Esophagus muscularis mucosa (tissue), 4 donors: Measurements from ENCODE around the gene HOXD9. TPM values are rescaled to one million over a fixed set of nuclear protein-coding genes. Genes with fewer than 3 reads are reported as not detected.
A peak's percentile ranks its signal among the peaks of the same experiment; 100 is the strongest.

Source experiments
- DNase-seq: peaks from one replicate; pipeline ENCODE4 v3.0.0-alpha.2; 2017; ENCODE audit errors: extremely low spot score
- H3K27ac ChIP-seq, 4 donors: fragments of 200-600 bp; sonication (generic); replicated peaks in 1 of 4; 1 replicate in 3 of 4; 2 replicates in 1 of 4; pipeline ENCODE4 v1.5.1; 2016 to 2019; ENCODE audit warnings: mild to moderate bottlenecking in 1 of 4
- H3K27me3 ChIP-seq, 4 donors: fragments of 200-600 bp; sonication (generic); one replicate each; pipeline versions ENCODE4 v1.5.1 to v1.6.0; 2016 to 2019
- H3K36me3 ChIP-seq, 4 donors: fragments of 200-600 bp; sonication (generic); one replicate each; pipeline ENCODE4 v1.5.1; 2016 to 2019
- H3K4me1 ChIP-seq, 4 donors: fragments of 200-600 bp; sonication (generic); one replicate each; pipeline ENCODE4 v1.5.1; 2016 to 2019
- H3K4me3 ChIP-seq, 4 donors: fragments of 200-600 bp; sonication (generic); 1 replicate in 2 of 4; 2 replicates in 2 of 4; pipeline ENCODE4 v1.5.1; 2016 to 2019; ENCODE audit warnings: mild to moderate bottlenecking in 4 of 4, moderate library complexity in 1 of 4
- H3K9me3 ChIP-seq, 4 donors: fragments of 200-600 bp; sonication (generic); 1 replicate in 3 of 4; 2 replicates in 1 of 4; pipeline ENCODE4 v1.5.1; 2016 to 2019
- CTCF ChIP-seq, 3 experiments: fragments of 200-600 bp in 2 of 3; fragments of 450-650 bp in 1 of 3; sonication (generic) in 2 of 3; IDR thresholded peaks; one replicate each; pipeline ENCODE4 v1.5.1; 2017 to 2019; ENCODE audit warnings: antibody characterized with exemption in 3 of 3, mild to moderate bottlenecking in 2 of 3, moderate library complexity in 1 of 3
- EP300 ChIP-seq: sonication (generic); formaldehyde crosslinking; IDR thresholded peaks from one replicate; pipeline ENCODE4 v1.6.1; 2017; ENCODE audit warnings: antibody characterized with exemption
- POLR2A ChIP-seq: fragments of 450-650 bp; IDR thresholded peaks from one replicate; pipeline ENCODE4 v1.6.1; 2017; ENCODE audit warnings: antibody characterized with exemption, moderate library complexity, mild to moderate bottlenecking, low read depth
- POLR2AphosphoS5 ChIP-seq, 2 donors: sonication (generic); formaldehyde crosslinking; IDR thresholded peaks; one replicate each; pipeline ENCODE4 v1.6.1; 2017; ENCODE audit warnings: antibody characterized with exemption in 2 of 2
- WGBS: methylation state at CpG from one replicate; pipeline ENCODE4 v1.1.5; 2018; 5-methylcytosine and 5-hydroxymethylcytosine counted together
- intact Hi-C: fragments of 100-400 bp; cut with DNase I; formaldehyde crosslinking; loops from one replicate; pipeline ENCODE4 v1.15.1; 2023
- total RNA-seq, 4 donors: library from RNA; depleted of rRNA; stranded (reverse); fragments of >200 nt; gene quantifications; one replicate each; pipeline versions ENCODE4 v1.1.0 to v1.2.1, GENCODE V29; 2016

The HOXD9 gene
- total RNA-seq: 1 to 10 TPM in 1 of 4 donors, under 1 TPM in 3; 0.83 to 2.2 (median 0.99) TPM

- Histone ChIP-seq H3K27me3 (peaks cover 10 to 100% (median 82%) of the 10 kb centered on the region in 4 donors), H3K9me3 (no peaks in the 10 kb centered on the region), H3K36me3 (no peaks in the 10 kb centered on the region), H3K4me1 (peaks cover 16 to 41% (median 28%) of the 10 kb centered on the region in 4 donors), H3K27ac (peak within 1 kb of the TSS in 3 of 4 donors; percentile 24 to 64 (median 44)), H3K4me3 (peak within 1 kb of the TSS; percentile 48 to 62 (median 50))
- intact Hi-C loops: no loop called here
- WGBS: 1% methylated on average over 21 of the region's 84 CpGs
- TF ChIP-seq CTCF (IDR thresholded peaks at IDR 0.05) (no peak), POLR2AphosphoS5 (IDR thresholded peaks at IDR 0.05) (peak; percentile 8 to 9), EP300 (no peak), POLR2A (no peak)
- DNase-seq: no peak
These were observed at the start of gene HOXD9 for GRCh38 chr2:176122683-176123410. TSS of gene HOXD9 (plus strand) at chr2:176122719. CDS start at chr2:176122769, 50 bp downstream.

- intact Hi-C loops: no loop called here
- WGBS: 8% methylated on average over 19 of the region's 29 CpGs
These were observed 49.3 kb upstream of the HOXD9 start for GRCh38 chr2:176072951-176073904.

GRCh38 chr2:176074919-176075425 lies 47.5 kb upstream of the HOXD9 start:
- no peak overlapping the region for H3K27ac ChIP-seq
- 30% methylated on average over 7 of the region's 7 CpGs for WGBS
- no peaks in the 10 kb centered on the region for H3K9me3 ChIP-seq
- no peak for DNase-seq
- no peak overlapping the region for H3K4me3 ChIP-seq
- peaks cover 0 to 100% (median 90%) of the 10 kb centered on the region in 4 donors for H3K27me3 ChIP-seq
- TF ChIP-seq POLR2A (no peak), CTCF (IDR thresholded peaks at IDR 0.05) (no peak), EP300 (no peak), POLR2AphosphoS5 (IDR thresholded peaks at IDR 0.05) (no peak)
- H3K4me1 ChIP-seq: peaks cover 9 to 33% (median 20%) of the 10 kb centered on the region in 4 donors
- intact Hi-C loops: loop anchor here (5.0 kb wide), 1 partner anchor 708 kb away; no protein-coding TSS in a partner anchor
- no peaks in the 10 kb centered on the region for H3K36me3 ChIP-seq

More at GRCh38 chr2:176072951-176073904, 49.3 kb upstream of the HOXD9 start:
- Histone ChIP-seq H3K4me3 (no peak overlapping the region), H3K27ac (no peak overlapping the region), H3K36me3 (no peaks in the 10 kb centered on the region), H3K4me1 (peaks cover 5 to 26% (median 16%) of the 10 kb centered on the region in 4 donors), H3K9me3 (no peaks in the 10 kb centered on the region), H3K27me3 (peaks cover 0 to 100% (median 89%) of the 10 kb centered on the region in 4 donors)
- DNase-seq: no peak
- TF ChIP-seq EP300 (no peak), POLR2A (no peak), CTCF (IDR thresholded peaks at IDR 0.05) (no peak), POLR2AphosphoS5 (IDR thresholded peaks at IDR 0.05) (no peak)

GRCh38 chr2:176075481-176075880 lies 47.0 kb upstream of the HOXD9 start:
- Histone ChIP-seq H3K27ac (no peak overlapping the region), H3K9me3 (no peaks in the 10 kb centered on the region), H3K36me3 (no peaks in the 10 kb centered on the region), H3K4me1 (peaks cover 10 to 38% (median 25%) of the 10 kb centered on the region in 4 donors), H3K27me3 (peaks cover 0 to 100% (median 87%) of the 10 kb centered on the region in 4 donors), H3K4me3 (no peak overlapping the region)
- TF ChIP-seq POLR2AphosphoS5 (IDR thresholded peaks at IDR 0.05) (no peak), EP300 (no peak), POLR2A (no peak), CTCF (IDR thresholded peaks at IDR 0.05) (no peak)
- WGBS: 10% methylated on average over 15 of the region's 15 CpGs
- intact Hi-C loops: loop anchor here (5.0 kb wide), 1 partner anchor 708 kb away; no protein-coding TSS in a partner anchor
- no peak for DNase-seq
